ENCODE data around the gene WDR55.
"Not testable (repeated sequence)": the region's sequence is repeated elsewhere in the genome, so short reads cannot be mapped to it uniquely, and the experiment has no call there.

The WDR55 gene

DNA sequence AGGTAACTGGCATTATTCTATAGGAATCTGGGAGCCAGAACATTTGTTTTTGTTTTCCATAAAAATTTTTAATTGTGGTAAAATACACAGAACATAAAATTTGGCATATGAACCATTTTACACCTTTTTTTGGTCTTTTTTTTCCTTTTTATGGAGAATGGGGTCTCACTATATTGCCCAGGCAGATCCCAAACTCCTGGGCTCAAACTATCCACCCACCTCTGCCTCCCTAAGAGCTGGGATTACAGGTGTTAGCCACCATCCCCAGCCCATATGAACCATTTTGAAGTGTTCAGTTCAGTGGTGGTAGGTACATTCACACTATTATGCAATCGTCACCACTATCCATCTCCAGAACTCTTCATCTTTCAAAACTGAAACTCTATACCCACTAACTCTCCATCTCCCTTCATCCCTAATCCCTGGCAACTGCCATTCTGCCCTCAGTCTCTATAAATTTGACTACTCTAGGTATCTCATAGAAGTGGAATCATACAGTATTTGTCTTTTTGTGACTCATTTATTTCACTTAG, 48.9 kb downstream of the WDR55 start:
- no peak for DNase-seq

DNA sequence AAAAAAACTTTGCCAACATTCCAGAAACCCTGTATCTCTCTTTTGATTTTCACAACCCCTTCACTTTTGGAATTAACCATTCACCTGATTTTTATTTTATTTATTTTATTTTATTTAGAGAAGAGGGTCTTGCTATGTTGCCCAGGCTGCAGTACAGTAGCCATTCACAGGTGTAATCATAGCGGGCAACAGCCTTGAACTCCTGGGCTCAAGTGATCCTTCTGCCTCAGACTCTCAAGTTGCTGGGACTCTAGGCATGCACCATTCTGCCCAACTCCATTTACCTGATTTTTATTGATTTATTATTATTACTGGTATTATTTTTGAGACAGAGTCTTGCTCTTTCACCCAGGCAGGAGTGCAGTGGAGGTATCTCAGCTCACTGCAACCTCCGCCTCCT, 51.5 kb downstream of the WDR55 start:
- not testable (repeated sequence) for DNase-seq

DNA sequence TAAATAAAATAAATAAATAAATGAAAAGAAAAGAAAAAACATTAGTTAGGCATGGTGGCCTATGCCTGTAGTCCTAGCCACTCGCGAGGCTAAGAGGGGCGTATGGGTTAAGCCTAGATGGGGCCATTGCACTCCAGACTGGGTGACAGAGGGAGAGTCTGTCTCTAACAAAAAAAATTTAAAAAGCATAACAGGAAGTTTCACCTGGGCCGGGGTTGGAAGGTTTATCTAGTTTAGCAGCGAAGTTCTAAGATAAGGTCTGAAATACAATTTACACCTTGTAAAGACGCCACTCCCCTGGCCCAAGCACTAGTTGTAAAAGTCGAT, 53.5 kb downstream of the WDR55 start:
- no peak for DNase-seq

DNA sequence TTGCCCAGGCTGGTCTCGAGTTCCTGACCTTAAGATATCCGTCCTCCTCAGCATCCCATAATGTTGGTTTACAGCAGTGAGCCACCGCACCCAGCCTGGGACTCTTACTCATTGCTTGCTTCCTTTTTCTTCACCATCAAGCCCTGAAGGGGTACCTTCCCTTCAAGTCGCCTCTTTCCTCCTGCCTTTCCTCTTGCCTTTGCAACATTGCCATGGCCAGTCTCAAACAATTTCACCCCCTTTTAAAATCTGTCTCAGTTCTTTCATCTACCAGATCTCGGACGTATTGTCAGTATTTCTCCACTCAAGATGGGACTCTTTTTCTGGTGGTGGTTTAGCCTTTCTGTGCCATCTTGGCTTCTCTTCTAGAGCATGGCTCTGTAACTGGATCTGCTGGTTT, 56.0 kb downstream of the WDR55 start:
- DNase-seq: not testable (repeated sequence)

DNA sequence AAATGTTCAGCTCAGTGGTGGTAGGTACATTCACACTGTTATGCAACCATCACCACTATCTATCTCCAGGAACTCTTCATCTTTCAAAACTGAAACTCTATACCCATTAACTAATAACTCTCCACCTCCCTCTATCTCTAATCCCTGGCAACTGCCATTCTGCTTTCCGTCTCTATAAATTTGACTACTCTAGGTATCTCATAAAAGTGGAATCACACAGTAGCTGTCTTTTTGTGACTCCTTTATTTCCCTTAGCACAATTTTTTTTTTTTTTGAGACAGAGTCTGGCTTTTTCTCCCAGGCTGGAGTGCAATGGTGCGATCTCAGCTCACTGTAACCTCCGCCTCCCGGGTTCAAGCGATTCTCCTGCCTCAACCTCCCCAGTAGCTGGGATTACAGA, 56.7 kb downstream of the WDR55 start:
- not testable (repeated sequence) for DNase-seq

Measured in KG1 (cell line).